NB4 (cell line): ENCODE measurements around the gene SYT2.

Source experiments
- CTCF ChIP-seq: IDR thresholded peaks from one replicate; pipeline ENCODE4 v1.5.1; 2012; ENCODE audit warnings: low read depth, low read length
- POLR2A ChIP-seq: IDR thresholded peaks from 2 replicates; pipeline ENCODE4 v1.6.1; 2011; ENCODE audit warnings: mild to moderate bottlenecking; ENCODE audit not compliant: insufficient read length; ENCODE audit errors: extremely low read depth

GRCh38 chr1:202631076-202631923, 79.0 kb downstream of the SYT2 start:
- TF ChIP-seq POLR2A (no peak), CTCF (no peak)
